Stimulated activated naive CD8-positive, alpha-beta T cell treated with anti-CD3 and anti-CD28 coated beads, Interleukin-15, Interleukin-2, amounts not matched to agents 100 ng/mL and 50 ng/mL, for 24 hours (primary cell): Measurements from ENCODE around the gene REEP6.
A peak's percentile ranks its signal among the peaks of the same experiment; 100 is the strongest.
"Not testable (repeated sequence)": the region's sequence is repeated elsewhere in the genome, so short reads cannot be mapped to it uniquely, and the experiment has no call there.

ENCODE experiments used
- H3K27ac Mint-ChIP-seq: one replicate; pipeline ENCODE4 v1.8.0; 2021; ENCODE audit warnings: mild to moderate bottlenecking, mixed read lengths
- H3K27me3 Mint-ChIP-seq: one replicate; pipeline ENCODE4 v1.8.0; 2021; ENCODE audit warnings: mixed read lengths
- H3K36me3 Mint-ChIP-seq: one replicate; pipeline ENCODE4 v1.8.0; 2021; ENCODE audit warnings: low read depth, mixed read lengths
- H3K4me1 Mint-ChIP-seq: one replicate; pipeline ENCODE4 v1.8.0; 2021; ENCODE audit warnings: low read depth, mixed read lengths
- H3K4me3 Mint-ChIP-seq: one replicate; pipeline ENCODE4 v1.8.0; 2021; ENCODE audit warnings: mild to moderate bottlenecking, mixed read lengths
- H3K9me3 Mint-ChIP-seq: one replicate; pipeline ENCODE4 v1.8.0; 2021; ENCODE audit warnings: mixed read lengths

The REEP6 gene

GRCh38 chr19:1475751-1476437 lies 15.1 kb upstream of the REEP6 start:
- H3K27ac Mint-ChIP-seq: no peak overlapping the region
- peaks cover 6% of the 10 kb centered on the region for H3K36me3 Mint-ChIP-seq
- no peaks in the 10 kb centered on the region for H3K27me3 Mint-ChIP-seq
- H3K4me3 Mint-ChIP-seq: no peak overlapping the region
- peaks cover 33% of the 10 kb centered on the region for H3K4me1 Mint-ChIP-seq
- no peaks in the 10 kb centered on the region for H3K9me3 Mint-ChIP-seq

- H3K36me3 Mint-ChIP-seq, H3K9me3 Mint-ChIP-seq, H3K27ac Mint-ChIP-seq, H3K27me3 Mint-ChIP-seq: not testable (repeated sequence)
- peak overlapping the region; percentile 92 for H3K4me3 Mint-ChIP-seq
- peaks cover 26% of the 10 kb centered on the region for H3K4me1 Mint-ChIP-seq
Measured at GRCh38 chr19:1477056-1477455, 13.9 kb upstream of the REEP6 start.

GRCh38 chr19:1478934-1479707 lies 11.9 kb upstream of the REEP6 start, which contains the start of gene C19orf25:
Gene C19orf25 (minus strand): TSS chr19:1479215. CDS start chr19:1478903, 312 bp downstream.
- Mint-ChIP-seq H3K4me3 (peak within 1 kb of the TSS; percentile 92), H3K36me3 (peaks cover 6% of the 10 kb centered on the region)

GRCh38 chr19:1481224-1481892 lies 9.6 kb upstream of the REEP6 start:
- Mint-ChIP-seq H3K27ac (no peak overlapping the region), H3K4me1 (peaks cover 20% of the 10 kb centered on the region), H3K9me3 (no peaks in the 10 kb centered on the region), H3K36me3 (peaks cover 6% of the 10 kb centered on the region), H3K27me3 (no peaks in the 10 kb centered on the region), H3K4me3 (no peak overlapping the region)

More at GRCh38 chr19:1478934-1479707, 11.9 kb upstream of the REEP6 start, which contains the start of gene C19orf25:
- Mint-ChIP-seq H3K4me1 (peaks cover 20% of the 10 kb centered on the region), H3K9me3 (no peaks in the 10 kb centered on the region), H3K27ac (peak within 1 kb of the TSS; percentile 97), H3K27me3 (no peaks in the 10 kb centered on the region)

GRCh38 chr19:1481893-1482360 lies 9.1 kb upstream of the REEP6 start:
- peaks cover 19% of the 10 kb centered on the region for H3K4me1 Mint-ChIP-seq
- H3K36me3 Mint-ChIP-seq: peaks cover 6% of the 10 kb centered on the region
- no peak overlapping the region for H3K27ac Mint-ChIP-seq
- H3K27me3 Mint-ChIP-seq: no peaks in the 10 kb centered on the region
- H3K9me3 Mint-ChIP-seq: no peaks in the 10 kb centered on the region
- no peak overlapping the region for H3K4me3 Mint-ChIP-seq

- Mint-ChIP-seq H3K4me3 (no peak overlapping the region), H3K4me1 (peaks cover 13% of the 10 kb centered on the region), H3K36me3 (peaks cover under 1% of the 10 kb centered on the region), H3K9me3 (no peaks in the 10 kb centered on the region), H3K27me3 (no peaks in the 10 kb centered on the region), H3K27ac (no peak overlapping the region)
Measured at GRCh38 chr19:1482361-1483130, 8.4 kb upstream of the REEP6 start.

GRCh38 chr19:1483131-1483978 lies 7.6 kb upstream of the REEP6 start:
- H3K9me3 Mint-ChIP-seq: no peaks in the 10 kb centered on the region
- no peak overlapping the region for H3K27ac Mint-ChIP-seq
- H3K27me3 Mint-ChIP-seq: no peaks in the 10 kb centered on the region
- H3K4me3 Mint-ChIP-seq: no peak overlapping the region
- no peaks in the 10 kb centered on the region for H3K36me3 Mint-ChIP-seq
- H3K4me1 Mint-ChIP-seq: peaks cover 9% of the 10 kb centered on the region

GRCh38 chr19:1483979-1484428 lies 7.0 kb upstream of the REEP6 start:
- Mint-ChIP-seq H3K36me3 (no peaks in the 10 kb centered on the region), H3K4me3 (no peak overlapping the region), H3K4me1 (peaks cover 7% of the 10 kb centered on the region), H3K27ac (no peak overlapping the region), H3K27me3 (no peaks in the 10 kb centered on the region), H3K9me3 (no peaks in the 10 kb centered on the region)

GRCh38 chr19:1486720-1487575 lies 4.0 kb upstream of the REEP6 start:
- H3K27ac Mint-ChIP-seq: no peak overlapping the region
- H3K27me3 Mint-ChIP-seq: peaks cover 4% of the 10 kb centered on the region
- H3K36me3 Mint-ChIP-seq: no peaks in the 10 kb centered on the region
- no peak overlapping the region for H3K4me3 Mint-ChIP-seq
- peaks cover 13% of the 10 kb centered on the region for H3K4me1 Mint-ChIP-seq
- no peaks in the 10 kb centered on the region for H3K9me3 Mint-ChIP-seq

GRCh38 chr19:1487576-1488281 lies 3.3 kb upstream of the REEP6 start:
- H3K9me3 Mint-ChIP-seq: no peaks in the 10 kb centered on the region
- peaks cover 4% of the 10 kb centered on the region for H3K27me3 Mint-ChIP-seq
- no peak overlapping the region for H3K4me3 Mint-ChIP-seq
- H3K27ac Mint-ChIP-seq: no peak overlapping the region
- no peaks in the 10 kb centered on the region for H3K36me3 Mint-ChIP-seq
- peaks cover 15% of the 10 kb centered on the region for H3K4me1 Mint-ChIP-seq

GRCh38 chr19:1488282-1488601 lies 2.7 kb upstream of the REEP6 start:
- Mint-ChIP-seq H3K9me3 (no peaks in the 10 kb centered on the region), H3K4me3 (no peak overlapping the region), H3K27ac (no peak overlapping the region), H3K27me3 (peaks cover 4% of the 10 kb centered on the region), H3K4me1 (peaks cover 15% of the 10 kb centered on the region), H3K36me3 (no peaks in the 10 kb centered on the region)

GRCh38 chr19:1489463-1490310 lies 1.3 kb upstream of the REEP6 start:
- peak overlapping the region; percentile 59 for H3K4me3 Mint-ChIP-seq
- no peaks in the 10 kb centered on the region for H3K36me3 Mint-ChIP-seq
- H3K4me1 Mint-ChIP-seq: peaks cover 15% of the 10 kb centered on the region
- H3K27ac Mint-ChIP-seq: no peak overlapping the region
- H3K9me3 Mint-ChIP-seq: no peaks in the 10 kb centered on the region
- peaks cover 4% of the 10 kb centered on the region for H3K27me3 Mint-ChIP-seq
